Prostate gland (tissue), 2 donors: ENCODE measurements around the gene GIMAP5.

ENCODE experiments used
- POLR2A ChIP-seq: fragments of 450-650 bp; IDR thresholded peaks from one replicate; pipeline ENCODE4 v1.6.1; 2016; ENCODE audit warnings: antibody characterized with exemption, mild to moderate bottlenecking
- POLR2AphosphoS5 ChIP-seq: sonication (generic); formaldehyde crosslinking; IDR thresholded peaks from one replicate; pipeline ENCODE4 v1.6.1; 2017; ENCODE audit warnings: antibody characterized with exemption
- TF ChIP-seq, protein P1 (sequence below), 4 experiments: fragments of 200-600 bp in 2 of 4; fragments of 450-650 bp in 2 of 4; sonication (generic) in 2 of 4; IDR thresholded peaks; 1 replicate in 3 of 4; 2 replicates in 1 of 4; pipeline ENCODE4 v1.5.1; 2016 to 2019; ENCODE audit warnings: antibody characterized with exemption in 4 of 4, mild to moderate bottlenecking in 2 of 4, moderate library complexity in 2 of 4

DNA sequence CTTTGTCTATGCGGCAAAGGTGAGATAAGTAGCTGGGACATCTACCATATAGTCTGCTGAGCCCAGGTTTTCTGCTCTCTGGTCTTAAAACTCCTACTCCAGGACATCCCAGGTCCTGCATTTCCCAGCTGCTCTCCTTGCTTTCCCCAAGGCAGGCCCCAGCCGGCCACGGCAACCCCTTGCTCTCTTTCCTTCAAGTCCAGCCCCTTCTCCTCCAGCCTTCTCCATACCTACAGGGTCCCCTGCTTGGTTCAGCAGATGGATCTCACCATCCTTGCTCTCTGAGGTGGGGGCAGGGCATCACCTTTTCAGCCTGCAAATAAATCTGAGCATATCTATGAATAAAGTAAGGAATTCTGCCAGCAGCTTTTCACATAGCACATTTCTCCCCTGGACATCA lies 8.7 kb downstream of the GIMAP5 start:
- TF ChIP-seq, protein P1, sequence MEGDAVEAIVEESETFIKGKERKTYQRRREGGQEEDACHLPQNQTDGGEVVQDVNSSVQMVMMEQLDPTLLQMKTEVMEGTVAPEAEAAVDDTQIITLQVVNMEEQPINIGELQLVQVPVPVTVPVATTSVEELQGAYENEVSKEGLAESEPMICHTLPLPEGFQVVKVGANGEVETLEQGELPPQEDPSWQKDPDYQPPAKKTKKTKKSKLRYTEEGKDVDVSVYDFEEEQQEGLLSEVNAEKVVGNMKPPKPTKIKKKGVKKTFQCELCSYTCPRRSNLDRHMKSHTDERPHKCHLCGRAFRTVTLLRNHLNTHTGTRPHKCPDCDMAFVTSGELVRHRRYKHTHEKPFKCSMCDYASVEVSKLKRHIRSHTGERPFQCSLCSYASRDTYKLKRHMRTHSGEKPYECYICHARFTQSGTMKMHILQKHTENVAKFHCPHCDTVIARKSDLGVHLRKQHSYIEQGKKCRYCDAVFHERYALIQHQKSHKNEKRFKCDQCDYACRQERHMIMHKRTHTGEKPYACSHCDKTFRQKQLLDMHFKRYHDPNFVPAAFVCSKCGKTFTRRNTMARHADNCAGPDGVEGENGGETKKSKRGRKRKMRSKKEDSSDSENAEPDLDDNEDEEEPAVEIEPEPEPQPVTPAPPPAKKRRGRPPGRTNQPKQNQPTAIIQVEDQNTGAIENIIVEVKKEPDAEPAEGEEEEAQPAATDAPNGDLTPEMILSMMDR (IDR thresholded peaks at IDR 0.05) = no peak
- TF ChIP-seq POLR2A (no peak), POLR2AphosphoS5 (no peak)
